H1 (cell line): ENCODE measurements around the gene RPL3. TPM values are rescaled to one million over a fixed set of nuclear protein-coding genes. Genes with fewer than 3 reads are reported as not detected.

Source experiments
- CTCF ChIA-PET: fragments of 300-600 bp; sonication (Branson Sonifier 250); formaldehyde crosslinking; loops from one replicate; lab custom pipeline; 2021; ENCODE audit not compliant: partially characterized antibody; lab: Charles Lee
- POLR2A ChIA-PET: fragments of 300-600 bp; sonication (Branson Sonifier 250); formaldehyde crosslinking; loops from one replicate; lab custom pipeline; 2021; ENCODE audit warnings: inconsistent platforms; ENCODE audit not compliant: partially characterized antibody; lab: Charles Lee
- DNase-seq, 2 experiments: peaks; one replicate each; pipeline versions ENCODE4 v3.0.0 to v3.0.0-alpha.2; 2010 to 2022; ENCODE audit warnings: low spot score in 2 of 2, low read depth in 1 of 2, mixed read lengths in 1 of 2
- FAIRE-seq: peaks from 2 replicates; lab custom pipeline; 2011; peaks lifted over from hg19 to GRCh38; lab: Jason Lieb, UNC
- H2AFZ ChIP-seq: 2 replicates; pipeline ENCODE4 v1.8.1; 2012; ENCODE audit warnings: low read length, inconsistent platforms
- H2AK5ac ChIP-seq: 2 replicates; pipeline ENCODE4 v1.6.1; 2013; ENCODE audit warnings: low read depth, low read length
- H2BK120ac ChIP-seq: replicated peaks from 2 replicates; pipeline ENCODE3; 2013; ENCODE audit warnings: low read depth, low read length, inconsistent platforms
- H2BK12ac ChIP-seq: 2 replicates; pipeline ENCODE4 v1.6.1; 2013; ENCODE audit warnings: low read depth, low read length
- H2BK15ac ChIP-seq: 2 replicates; pipeline ENCODE4 v1.6.1; 2013; ENCODE audit warnings: low read length
- H2BK20ac ChIP-seq: 2 replicates; pipeline ENCODE4 v1.6.1; 2013; ENCODE audit warnings: low read length
- H2BK5ac ChIP-seq: 2 replicates; pipeline ENCODE4 v1.6.1; 2013; ENCODE audit warnings: low read depth, low read length
- H3K14ac ChIP-seq: 2 replicates; pipeline ENCODE4 v1.6.1; 2013; ENCODE audit warnings: inconsistent platforms; ENCODE audit not compliant: insufficient read length
- H3K18ac ChIP-seq: 2 replicates; pipeline ENCODE4 v1.6.1; 2013; ENCODE audit warnings: low read length; ENCODE audit errors: extremely low read depth
- H3K23ac ChIP-seq: 2 replicates; pipeline ENCODE4 v1.6.1; 2013; ENCODE audit warnings: inconsistent platforms; ENCODE audit not compliant: insufficient read length
- H3K23me2 ChIP-seq: 2 replicates; pipeline ENCODE4 v1.6.1; 2013; ENCODE audit warnings: low read depth, low read length
- H3K27ac ChIP-seq: 2 replicates; pipeline ENCODE4 v1.6.1; 2011; ENCODE audit warnings: low read depth, low read length, inconsistent platforms
- H3K27me3 ChIP-seq, 4 experiments: replicated peaks in 1 of 4; 1 replicate in 1 of 4; 2 replicates in 3 of 4; pipeline versions ENCODE4 v1.6.1 to v1.8.1; 2011 to 2013; ENCODE audit warnings: low read length in 3 of 4, mild to moderate bottlenecking in 3 of 4, inconsistent platforms in 2 of 4, mixed read lengths in 2 of 4, moderate library complexity in 1 of 4; ENCODE audit not compliant: control insufficient read depth in 3 of 4, insufficient read depth in 3 of 4; ENCODE audit errors: extremely low read depth in 1 of 4
- H3K36me3 ChIP-seq, 4 experiments: 2 replicates each; pipeline versions ENCODE4 v1.6.1 to v1.8.1; 2011 to 2013; ENCODE audit warnings: mild to moderate bottlenecking in 4 of 4, low read length in 3 of 4, moderate library complexity in 2 of 4, control low read depth in 1 of 4, inconsistent platforms in 1 of 4; ENCODE audit not compliant: insufficient read depth in 4 of 4, control insufficient read depth in 2 of 4
- H3K4ac ChIP-seq: replicated peaks from 2 replicates; pipeline ENCODE3; 2013; ENCODE audit warnings: low read length, low read depth, mixed read lengths, inconsistent platforms; ENCODE audit not compliant: insufficient read length
- H3K4me1 ChIP-seq, 4 experiments: replicated peaks in 1 of 4; 1 replicate in 1 of 4; 2 replicates in 3 of 4; pipeline versions ENCODE4 v1.6.1 to v1.8.1; 2011 to 2013; ENCODE audit warnings: low read length in 3 of 4, inconsistent platforms in 2 of 4, mixed read lengths in 1 of 4; ENCODE audit not compliant: insufficient read depth in 4 of 4, control insufficient read depth in 3 of 4
- H3K4me2 ChIP-seq, 2 experiments: 2 replicates each; pipeline versions ENCODE4 v1.6.1 to v1.8.1; 2011 to 2013; ENCODE audit warnings: low read depth in 2 of 2, low read length in 2 of 2, control low read depth in 1 of 2, inconsistent platforms in 1 of 2, mild to moderate bottlenecking in 1 of 2; ENCODE audit not compliant: insufficient read depth in 1 of 2
- H3K4me3 ChIP-seq, 4 experiments: fragments of 200-600, 300-600 bp in 1 of 4; sonication (generic), shearing (Covaris generic), sonication (Bioruptor Twin) in 1 of 4; 2 replicates each; pipeline versions ENCODE4 v1.5.1 to v1.8.1; 2011 to 2016; ENCODE audit warnings: low read length in 4 of 4, low read depth in 3 of 4, control low read depth in 2 of 4, inconsistent platforms in 2 of 4, mild to moderate bottlenecking in 2 of 4, mixed read lengths in 1 of 4, moderate library complexity in 1 of 4; ENCODE audit not compliant: insufficient read depth in 2 of 4; ENCODE audit errors: extremely low read depth in 1 of 4
- H3K56ac ChIP-seq: replicated peaks from 2 replicates; pipeline ENCODE3; 2013; ENCODE audit warnings: low read depth, mild to moderate bottlenecking, mixed read lengths, low read length, inconsistent platforms; ENCODE audit not compliant: insufficient read length
- H3K79me1 ChIP-seq: 2 replicates; pipeline ENCODE4 v1.6.1; 2013; ENCODE audit warnings: low read depth, low read length, control low read depth
- H3K79me2 ChIP-seq, 2 experiments: 2 replicates each; pipeline versions ENCODE4 v1.6.1 to v1.8.1; 2012 to 2013; ENCODE audit warnings: low read length in 2 of 2, mild to moderate bottlenecking in 2 of 2, inconsistent platforms in 1 of 2; ENCODE audit not compliant: insufficient read depth in 2 of 2, control insufficient read depth in 1 of 2
- H3K9ac ChIP-seq, 4 experiments: replicated peaks in 1 of 4; 1 replicate in 1 of 4; 2 replicates in 3 of 4; pipeline versions ENCODE4 v1.6.1 to v1.8.1; 2011 to 2013; ENCODE audit warnings: low read depth in 3 of 4, low read length in 3 of 4, control low read depth in 2 of 4, mild to moderate bottlenecking in 2 of 4, moderate library complexity in 2 of 4, inconsistent platforms in 1 of 4; ENCODE audit errors: extremely low read depth in 1 of 4
- H3K9me3 ChIP-seq, 2 experiments: 2 replicates each; pipeline versions ENCODE4 v1.6.1 to v1.8.1; 2012 to 2013; ENCODE audit warnings: mild to moderate bottlenecking in 2 of 2, moderate library complexity in 2 of 2, control low read depth in 1 of 2, inconsistent platforms in 1 of 2, low read depth in 1 of 2, low read length in 1 of 2, mixed read lengths in 1 of 2; ENCODE audit not compliant: insufficient read depth in 2 of 2
- H4K20me1 ChIP-seq, 2 experiments: replicated peaks in 1 of 2; 2 replicates each; pipeline versions ENCODE3 to v1.8.1; 2011 to 2013; ENCODE audit warnings: inconsistent platforms in 2 of 2, low read length in 2 of 2, mild to moderate bottlenecking in 1 of 2; ENCODE audit not compliant: insufficient read depth in 2 of 2, control insufficient read depth in 1 of 2
- H4K5ac ChIP-seq: 2 replicates; pipeline ENCODE4 v1.6.1; 2013; ENCODE audit warnings: low read length, low read depth, mixed read lengths, inconsistent platforms; ENCODE audit not compliant: insufficient read length
- H4K8ac ChIP-seq: 2 replicates; pipeline ENCODE4 v1.8.0; 2013; ENCODE audit warnings: mild to moderate bottlenecking, moderate library complexity, low read length, inconsistent platforms; ENCODE audit not compliant: insufficient read depth; ENCODE audit errors: extremely low read depth
- H4K91ac ChIP-seq: replicated peaks from 2 replicates; pipeline ENCODE3; 2013; ENCODE audit warnings: low read length, mixed read lengths, inconsistent platforms; ENCODE audit not compliant: insufficient read length
- CEBPB ChIP-seq: IDR thresholded peaks from 2 replicates; pipeline ENCODE4 v1.6.1; 2012; ENCODE audit warnings: low read depth, low read length
- MAFK ChIP-seq: IDR thresholded peaks from 2 replicates; pipeline ENCODE4 v1.6.1; 2012; ENCODE audit warnings: low read depth, mild to moderate bottlenecking, improper control_type of control experiment, low read length
- SP1 ChIP-seq: IDR thresholded peaks from 2 replicates; pipeline ENCODE4 v1.6.1; 2011; ENCODE audit warnings: low read depth, low read length
- WGBS, 2 experiments: shearing (Covaris generic) in 1 of 2; methylation state at CpG; one replicate each; pipeline versions ENCODE4 v1.1.6 to v1.1.7; 2013 to 2015; ENCODE audit warnings: low lambda C conversion rate in 2 of 2, mixed read lengths in 2 of 2, inconsistent platforms in 1 of 2, low coverage in 1 of 2, missing lambda C conversion rate in 1 of 2; ENCODE audit not compliant: insufficient replicate concordance in 2 of 2, insufficient coverage in 1 of 2, insufficient read length in 1 of 2; ENCODE audit errors: extremely low coverage in 1 of 2, missing lambda C conversion rate in 1 of 2; 5-methylcytosine and 5-hydroxymethylcytosine counted together
- polyA plus RNA-seq, 7 experiments: library from polyadenylated mRNA; depleted of rRNA in 3 of 7; stranded (reverse) in 5 of 7; unstranded in 2 of 7; fragments of >200 nt in 5 of 7; fragments of 200-250 nt in 2 of 7; gene quantifications; 1 replicate in 5 of 7; 2 replicates in 1 of 7; 4 replicates in 1 of 7; pipeline versions ENCODE4 v1.2.1 to v1.2.3, GENCODE V29; 2011 to 2013; ENCODE audit warnings: missing spikeins in 2 of 7, mixed read lengths in 2 of 7
- total RNA-seq: library from RNA; stranded (reverse); fragmentation: NEBNext Ultra II Directional; extraction: Animal tissue kit (Norgen Biotek cat#: 25700); gene quantifications from 2 replicates; pipeline ENCODE4 v1.2.1, GENCODE V29; 2021

Gene RPL3
- total and polyA plus RNA-seq, 2 of the 8 experiments (the other 6 are each of a cell fraction or from before 2014, with no cell fraction given) = 2,865 to 5,466 TPM

GRCh38 chr22:39296535-39296934, 22.9 kb downstream of the RPL3 start:
- H3K14ac ChIP-seq = no peak overlapping the region
- H2BK12ac ChIP-seq = peak overlapping the region; percentile 94; the same call in 1 of the 2 replicates
- FAIRE-seq (no peak), DNase-seq (no peak)
- no peak overlapping the region; the same call in 1 of the 2 replicates for H3K18ac ChIP-seq
- no peak overlapping the region for H2AK5ac ChIP-seq
- H2BK120ac ChIP-seq = no peak overlapping the region
- no peak overlapping the region for H3K23ac ChIP-seq
- ChIA-PET POLR2A (interaction anchor here (0.7 to 37.3 kb wide), 6 partner anchors 19 to 127 kb away, joined by 3 to 692 read pairs (median 4); partner anchors contain the start of genes PDGFB and RPL3), CTCF (interaction anchor here (1.0 to 4.2 kb wide), 7 partner anchors 10 to 162 kb away, joined by 3 to 20 read pairs (median 9); no protein-coding TSS in a partner anchor)
- H3K4me2 ChIP-seq = no peak overlapping the region
- no peaks in the 10 kb centered on the region for H3K79me1 ChIP-seq
- 0 out of 2 replicates have a peak, but pooled peaks cover 2% of the 10 kb centered on the region for H3K23me2 ChIP-seq
- no peak overlapping the region for H4K5ac ChIP-seq
- H2BK5ac ChIP-seq = no peak overlapping the region
- H2BK20ac ChIP-seq = peak overlapping the region; percentile 48; the same call in 1 of the 2 replicates
- H3K56ac ChIP-seq = no peak overlapping the region
- H3K27ac ChIP-seq = no peak overlapping the region
- no peak overlapping the region; the same call in 1 of the 2 replicates for H2BK15ac ChIP-seq
- H2AFZ ChIP-seq = no peak overlapping the region
- H3K79me2 ChIP-seq = no peaks in the 10 kb centered on the region
- no peak overlapping the region for H4K91ac ChIP-seq
- WGBS, 2 experiments = 82% methylated on average over 6 of the region's 6 CpGs; no CpG with 5 or more reads in 1 of the 2 experiments
- H3K4ac ChIP-seq = no peak overlapping the region
- H3K36me3 ChIP-seq = no peaks in the 10 kb centered on the region
- no peak overlapping the region for H3K9ac ChIP-seq
- TF ChIP-seq MAFK (no peak), CEBPB (no peak), SP1 (no peak)
- peaks cover 2 to 31% (median 14%) of the 10 kb centered on the region in 4 experiments for H3K4me1 ChIP-seq
- no peak overlapping the region for H3K4me3 ChIP-seq
- H4K20me1 ChIP-seq = no peaks in the 10 kb centered on the region
- H3K27me3 ChIP-seq = no peaks in the 10 kb centered on the region; a peak in 1 of 7 replicates
- H3K9me3 ChIP-seq = no peaks in the 10 kb centered on the region
- H4K8ac ChIP-seq = no peak overlapping the region
